NT2/D1 (cell line): ENCODE measurements around the gene LRSAM1.
"Not testable (repeated sequence)": the region's sequence is repeated elsewhere in the genome, so short reads cannot be mapped to it uniquely, and the experiment has no call there.

Experiments used
- DNase-seq: peaks from one replicate; pipeline ENCODE4 v3.0.0-alpha.2; 2011; ENCODE audit warnings: low read depth, low spot score
- H3K27me3 ChIP-seq: 2 replicates; pipeline ENCODE4 v1.6.0; 2011; ENCODE audit warnings: mild to moderate bottlenecking; ENCODE audit not compliant: insufficient read length, insufficient read depth
- H3K36me3 ChIP-seq: 2 replicates; pipeline ENCODE4 v1.6.1; 2011; ENCODE audit warnings: mild to moderate bottlenecking, low read length, mixed read lengths; ENCODE audit not compliant: insufficient read depth, insufficient read length
- H3K4me1 ChIP-seq: 2 replicates; pipeline ENCODE4 v1.5.1; 2011; ENCODE audit not compliant: insufficient read depth, insufficient read length
- H3K4me3 ChIP-seq: 2 replicates; pipeline ENCODE4 v1.5.1; 2011; ENCODE audit warnings: low read depth; ENCODE audit not compliant: insufficient read length
- H3K9ac ChIP-seq: 2 replicates; pipeline ENCODE4 v1.6.0; 2011; ENCODE audit warnings: low read depth; ENCODE audit not compliant: insufficient read length
- H3K9me3 ChIP-seq: 2 replicates; pipeline ENCODE4 v1.5.1; 2011; ENCODE audit warnings: mild to moderate bottlenecking, low read length; ENCODE audit not compliant: insufficient read depth
- SUZ12 ChIP-seq: IDR thresholded peaks from 2 replicates; pipeline ENCODE4 v1.6.1; 2011; ENCODE audit not compliant: insufficient read length, insufficient read depth; ENCODE audit errors: extremely low read depth
- YY1 ChIP-seq: IDR thresholded peaks from 2 replicates; pipeline ENCODE4 v1.6.1; 2011; ENCODE audit not compliant: insufficient read length, insufficient read depth
- ZNF274 ChIP-seq: IDR thresholded peaks from 2 replicates; pipeline ENCODE4 v1.6.1; 2011; ENCODE audit warnings: mild to moderate bottlenecking, low read depth, low read length

The LRSAM1 gene

DNA sequence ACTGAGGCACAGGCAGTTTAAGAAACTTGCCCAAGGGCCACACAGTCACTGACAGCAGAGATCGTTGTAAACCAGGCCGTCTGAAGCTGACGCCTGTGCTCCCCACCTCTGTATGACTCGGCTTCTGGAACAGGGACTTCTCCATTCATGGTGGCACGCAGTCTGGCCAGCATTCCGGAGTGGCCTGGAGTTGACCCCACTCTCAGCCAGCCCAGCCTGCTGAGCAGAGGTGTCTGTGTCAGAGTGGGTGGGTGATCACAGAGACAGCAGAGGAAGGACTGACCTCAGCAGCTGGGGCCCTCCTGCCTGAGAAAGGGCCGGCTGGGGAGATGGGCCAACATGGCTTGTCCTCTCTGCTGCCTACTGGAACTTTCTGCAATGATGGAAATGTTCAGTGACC is 12.6 kb downstream of the LRSAM1 start:
- Histone ChIP-seq H3K4me1 (peaks cover 9% of the 10 kb centered on the region), H3K9me3 (no peaks in the 10 kb centered on the region), H3K27me3 (no peaks in the 10 kb centered on the region), H3K4me3 (no peak overlapping the region), H3K9ac (no peak overlapping the region), H3K36me3 (peaks cover 73% of the 10 kb centered on the region)
- no peak for DNase-seq
- no peak for TF ChIP-seq SUZ12
- TF ChIP-seq YY1: no peak
- no peak for TF ChIP-seq ZNF274

DNA sequence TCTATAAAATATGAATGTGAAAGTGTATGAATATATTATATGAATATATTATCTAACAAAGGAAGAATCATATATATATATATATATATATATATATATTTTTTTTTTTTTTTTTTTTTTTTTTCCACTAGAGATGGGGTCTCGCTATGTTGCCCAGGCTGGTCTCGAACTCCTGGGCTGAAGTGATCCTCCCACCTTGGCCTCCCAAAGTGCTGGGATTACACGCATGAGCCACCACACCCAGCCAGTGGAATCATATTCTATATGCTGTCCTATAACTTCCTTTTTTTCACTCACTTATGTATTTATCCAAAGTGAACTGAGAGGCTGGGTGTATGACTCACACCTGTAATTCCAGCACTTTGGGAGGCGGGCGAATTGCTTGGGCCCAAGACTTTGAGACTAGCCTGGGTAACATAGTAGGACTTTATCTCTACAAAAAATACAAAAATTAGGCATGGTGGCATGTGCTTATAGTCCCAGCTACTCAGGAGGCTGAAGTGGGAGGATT is 15.2 kb downstream of the LRSAM1 start:
- DNase-seq, H3K4me3 ChIP-seq, H3K9me3 ChIP-seq, H3K4me1 ChIP-seq, H3K27me3 ChIP-seq, H3K9ac ChIP-seq: not testable (repeated sequence)
- peaks cover 58% of the 10 kb centered on the region for H3K36me3 ChIP-seq

DNA sequence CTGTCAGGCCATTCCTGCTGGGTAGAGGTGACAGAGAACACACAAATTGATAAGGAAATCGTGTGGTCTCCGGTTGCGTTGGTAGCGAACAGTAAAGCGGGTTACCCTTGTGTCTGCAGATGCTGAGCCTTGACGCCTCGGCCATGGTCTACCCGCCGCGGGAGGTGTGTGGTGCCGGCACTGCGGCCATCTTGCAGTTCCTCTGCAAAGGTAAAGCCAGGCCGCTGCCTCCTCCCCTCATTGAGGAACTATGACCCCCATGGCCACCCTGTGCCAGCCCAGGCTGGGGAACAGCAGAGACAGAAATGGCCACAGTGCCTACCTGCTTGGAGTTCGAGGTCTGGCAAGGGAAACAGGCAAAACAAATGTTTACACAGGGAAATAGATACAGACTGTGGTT is 16.3 kb downstream of the LRSAM1 start:
- peaks cover 46% of the 10 kb centered on the region for H3K36me3 ChIP-seq

DNA sequence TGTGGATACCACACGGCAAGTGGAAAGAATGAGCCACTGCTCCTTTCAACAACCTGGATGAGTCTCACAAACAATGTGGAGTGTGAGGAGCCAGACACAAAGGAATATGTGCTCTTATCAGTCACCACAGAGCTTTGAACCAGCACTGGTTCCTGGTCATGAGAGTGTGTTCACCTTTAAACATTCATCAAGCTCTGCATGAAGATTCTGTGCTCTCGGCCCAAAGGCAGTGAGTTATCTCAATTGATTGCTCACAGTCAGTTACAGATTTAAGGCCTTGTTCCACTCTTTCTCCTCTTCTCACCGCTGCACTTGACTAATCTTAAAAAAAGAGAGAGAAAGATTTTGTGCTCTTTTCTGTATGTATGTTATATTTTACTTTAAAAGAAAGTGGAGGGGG is 19.4 kb downstream of the LRSAM1 start:
- Histone ChIP-seq H3K4me1 (no peaks in the 10 kb centered on the region), H3K9me3 (no peaks in the 10 kb centered on the region)

More for the DNA sequence above, 16.3 kb downstream of the LRSAM1 start:
- Histone ChIP-seq H3K9me3 (no peaks in the 10 kb centered on the region), H3K27me3 (no peaks in the 10 kb centered on the region), H3K4me1 (peaks cover 7% of the 10 kb centered on the region), H3K9ac (no peak overlapping the region), H3K4me3 (no peak overlapping the region)
- DNase-seq: no peak
- TF ChIP-seq SUZ12 (no peak), YY1 (no peak)

DNA sequence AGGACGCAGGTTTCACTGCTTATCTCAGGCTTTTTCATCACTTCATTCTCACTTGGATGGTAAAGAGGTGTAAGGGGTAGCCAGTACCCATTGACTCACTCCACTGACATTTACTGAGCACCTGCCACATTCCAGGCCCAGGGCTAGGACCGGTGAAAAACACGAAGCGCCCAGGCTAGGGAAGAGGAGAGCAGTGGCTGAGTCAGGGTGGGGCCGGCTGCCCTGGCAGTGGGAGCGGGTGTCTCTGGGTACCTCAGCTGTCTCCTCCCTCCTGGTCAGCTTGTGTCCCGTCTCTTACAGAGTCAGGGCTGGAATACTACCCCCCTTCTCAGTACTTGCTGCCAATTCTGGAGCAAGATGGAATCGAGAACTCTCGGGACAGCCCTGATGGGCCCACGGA is 22.2 kb downstream of the LRSAM1 start:
- H3K9ac ChIP-seq: no peak overlapping the region
- H3K4me3 ChIP-seq: no peak overlapping the region
- DNase-seq: no peak
- TF ChIP-seq SUZ12: no peak
- TF ChIP-seq YY1: no peak
- no peak for TF ChIP-seq ZNF274
- peaks cover 24% of the 10 kb centered on the region for H3K36me3 ChIP-seq
- no peaks in the 10 kb centered on the region for H3K9me3 ChIP-seq
- H3K4me1 ChIP-seq: no peaks in the 10 kb centered on the region
- no peaks in the 10 kb centered on the region for H3K27me3 ChIP-seq

More for the DNA sequence above, 19.4 kb downstream of the LRSAM1 start:
- no peak overlapping the region for H3K9ac ChIP-seq
- H3K4me3 ChIP-seq: no peak overlapping the region
- TF ChIP-seq YY1 (no peak), ZNF274 (no peak), SUZ12 (no peak)
- no peaks in the 10 kb centered on the region for H3K27me3 ChIP-seq
- no peak for DNase-seq
- peaks cover 33% of the 10 kb centered on the region for H3K36me3 ChIP-seq

DNA sequence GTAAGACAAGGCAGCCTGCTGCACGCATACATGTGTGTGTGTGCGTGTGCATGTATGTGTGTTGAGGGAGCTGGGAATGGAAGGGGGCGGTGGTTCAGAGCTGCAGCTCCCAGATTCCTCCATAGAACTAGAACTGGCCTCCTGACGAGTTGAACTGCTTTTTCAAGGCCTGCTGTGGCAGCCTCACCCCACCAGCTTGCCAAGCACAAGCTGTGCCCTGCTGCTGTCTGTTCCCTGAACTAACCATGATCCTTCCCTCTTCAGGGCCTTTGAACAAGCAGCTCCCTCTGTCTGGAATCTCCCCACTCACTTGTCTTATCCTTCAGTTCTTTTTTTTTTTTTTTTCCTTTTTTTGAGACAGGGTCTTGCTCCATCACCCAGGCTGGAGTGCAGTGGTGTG is 22.6 kb downstream of the LRSAM1 start:
- no peak for DNase-seq
- Histone ChIP-seq H3K36me3 (peaks cover 28% of the 10 kb centered on the region), H3K4me1 (no peaks in the 10 kb centered on the region), H3K9me3 (no peaks in the 10 kb centered on the region), H3K9ac (no peak overlapping the region), H3K4me3 (no peak overlapping the region), H3K27me3 (no peaks in the 10 kb centered on the region)
- no peak for TF ChIP-seq SUZ12
- no peak for TF ChIP-seq ZNF274
- no peak for TF ChIP-seq YY1

DNA sequence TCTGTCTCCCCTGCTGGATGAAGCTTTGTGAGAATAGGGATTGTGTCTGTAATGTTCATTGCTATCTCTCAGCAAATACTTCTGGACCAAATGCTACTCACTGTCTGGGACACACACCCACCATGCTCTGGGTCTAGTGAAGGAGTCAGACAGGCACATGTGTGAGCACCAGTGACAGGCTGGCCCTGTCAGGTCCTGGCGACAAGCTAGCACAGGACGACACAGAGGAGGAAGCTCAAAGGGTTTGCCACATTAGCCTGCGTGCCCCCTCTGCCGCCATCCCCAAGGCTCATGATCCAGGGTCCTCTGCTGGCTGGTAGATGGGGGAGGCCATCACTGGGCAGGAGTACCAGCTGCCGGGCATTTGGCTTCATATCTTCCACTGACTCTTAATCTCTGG is 23.3 kb downstream of the LRSAM1 start:
- no peak overlapping the region for H3K9ac ChIP-seq
- no peak for DNase-seq
- no peaks in the 10 kb centered on the region for H3K9me3 ChIP-seq
- no peaks in the 10 kb centered on the region for H3K27me3 ChIP-seq
- no peak overlapping the region for H3K4me3 ChIP-seq
- no peaks in the 10 kb centered on the region for H3K4me1 ChIP-seq
- peaks cover 35% of the 10 kb centered on the region for H3K36me3 ChIP-seq
- TF ChIP-seq SUZ12 (no peak), YY1 (no peak), ZNF274 (no peak)

DNA sequence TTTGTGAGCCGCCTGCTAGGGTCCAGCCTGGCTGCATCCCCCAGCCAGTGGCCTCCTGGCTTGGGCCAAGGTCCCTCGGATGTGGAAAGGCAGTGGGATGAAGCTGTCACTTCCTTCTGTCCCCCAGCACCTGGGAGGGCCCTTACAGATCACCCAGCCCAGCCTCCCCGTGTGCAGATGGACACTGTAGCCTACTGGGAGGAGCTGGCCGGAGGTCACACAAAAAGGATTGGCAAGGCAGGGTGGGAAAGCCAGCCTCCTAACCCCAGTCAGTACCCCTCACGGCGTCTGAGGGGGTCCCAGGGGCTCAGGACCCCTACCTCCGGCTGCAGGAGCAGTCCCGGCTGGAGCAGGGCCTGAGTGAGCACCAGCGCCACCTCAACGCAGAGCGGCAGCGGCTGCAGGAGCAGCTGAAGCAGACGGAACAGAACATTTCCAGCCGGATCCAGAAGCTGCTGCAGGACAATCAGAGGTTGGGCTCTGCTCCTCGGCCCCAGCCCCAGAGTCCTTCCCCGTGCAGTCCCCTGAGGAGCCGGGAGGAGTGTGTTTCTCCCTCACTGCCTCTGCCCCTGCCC is 28.3 kb downstream of the LRSAM1 start:
- Histone ChIP-seq H3K9ac (no peak overlapping the region), H3K9me3 (no peaks in the 10 kb centered on the region), H3K27me3 (no peaks in the 10 kb centered on the region), H3K36me3 (peaks cover 60% of the 10 kb centered on the region), H3K4me3 (no peak overlapping the region), H3K4me1 (no peaks in the 10 kb centered on the region)
- no peak for DNase-seq
- no peak for TF ChIP-seq ZNF274
- TF ChIP-seq SUZ12: no peak
- no peak for TF ChIP-seq YY1
